ENCODE results near the gene ZNF493.

Gene ZNF493

DNA sequence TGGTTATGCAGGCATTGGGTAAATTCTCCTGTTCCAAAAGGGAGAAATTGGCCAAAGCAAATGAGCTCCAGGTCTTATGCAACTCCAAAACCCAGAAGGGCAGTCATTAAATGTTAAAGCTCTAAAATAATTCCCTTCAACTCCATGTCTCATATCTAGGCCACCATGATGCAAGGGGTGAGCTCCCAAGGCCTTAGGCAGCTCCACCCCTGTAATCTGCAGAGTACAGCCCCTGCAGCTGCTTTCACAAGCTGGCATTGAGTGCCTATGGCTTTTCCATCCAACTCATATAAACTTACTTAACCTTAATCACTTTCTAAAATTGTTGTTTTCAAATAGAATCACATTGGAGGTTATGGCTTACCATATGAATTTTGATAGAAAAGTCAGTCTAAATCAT lies 63.8 kb downstream of the ZNF493 start:
- TF ChIP-seq, protein P1, sequence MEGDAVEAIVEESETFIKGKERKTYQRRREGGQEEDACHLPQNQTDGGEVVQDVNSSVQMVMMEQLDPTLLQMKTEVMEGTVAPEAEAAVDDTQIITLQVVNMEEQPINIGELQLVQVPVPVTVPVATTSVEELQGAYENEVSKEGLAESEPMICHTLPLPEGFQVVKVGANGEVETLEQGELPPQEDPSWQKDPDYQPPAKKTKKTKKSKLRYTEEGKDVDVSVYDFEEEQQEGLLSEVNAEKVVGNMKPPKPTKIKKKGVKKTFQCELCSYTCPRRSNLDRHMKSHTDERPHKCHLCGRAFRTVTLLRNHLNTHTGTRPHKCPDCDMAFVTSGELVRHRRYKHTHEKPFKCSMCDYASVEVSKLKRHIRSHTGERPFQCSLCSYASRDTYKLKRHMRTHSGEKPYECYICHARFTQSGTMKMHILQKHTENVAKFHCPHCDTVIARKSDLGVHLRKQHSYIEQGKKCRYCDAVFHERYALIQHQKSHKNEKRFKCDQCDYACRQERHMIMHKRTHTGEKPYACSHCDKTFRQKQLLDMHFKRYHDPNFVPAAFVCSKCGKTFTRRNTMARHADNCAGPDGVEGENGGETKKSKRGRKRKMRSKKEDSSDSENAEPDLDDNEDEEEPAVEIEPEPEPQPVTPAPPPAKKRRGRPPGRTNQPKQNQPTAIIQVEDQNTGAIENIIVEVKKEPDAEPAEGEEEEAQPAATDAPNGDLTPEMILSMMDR (IDR thresholded peaks at IDR 0.05; ENCODE audit: low read depth, low read length, missing control alignments): no peak
- no peak overlapping the region for H3K4me3 ChIP-seq (ENCODE audit: low read depth, low read length)
- DNase-seq (ENCODE audit: low read depth): no peak

- no peak for DNase-seq (ENCODE audit: low read depth)
- H3K4me3 ChIP-seq (ENCODE audit: low read depth, low read length): no peak overlapping the region
- TF ChIP-seq, protein P1 (IDR thresholded peaks at IDR 0.05; ENCODE audit: low read depth, low read length, missing control alignments): no peak
Observed at GRCh38 chr19:21462540-21462939, 65.6 kb downstream of the ZNF493 start.

DNA sequence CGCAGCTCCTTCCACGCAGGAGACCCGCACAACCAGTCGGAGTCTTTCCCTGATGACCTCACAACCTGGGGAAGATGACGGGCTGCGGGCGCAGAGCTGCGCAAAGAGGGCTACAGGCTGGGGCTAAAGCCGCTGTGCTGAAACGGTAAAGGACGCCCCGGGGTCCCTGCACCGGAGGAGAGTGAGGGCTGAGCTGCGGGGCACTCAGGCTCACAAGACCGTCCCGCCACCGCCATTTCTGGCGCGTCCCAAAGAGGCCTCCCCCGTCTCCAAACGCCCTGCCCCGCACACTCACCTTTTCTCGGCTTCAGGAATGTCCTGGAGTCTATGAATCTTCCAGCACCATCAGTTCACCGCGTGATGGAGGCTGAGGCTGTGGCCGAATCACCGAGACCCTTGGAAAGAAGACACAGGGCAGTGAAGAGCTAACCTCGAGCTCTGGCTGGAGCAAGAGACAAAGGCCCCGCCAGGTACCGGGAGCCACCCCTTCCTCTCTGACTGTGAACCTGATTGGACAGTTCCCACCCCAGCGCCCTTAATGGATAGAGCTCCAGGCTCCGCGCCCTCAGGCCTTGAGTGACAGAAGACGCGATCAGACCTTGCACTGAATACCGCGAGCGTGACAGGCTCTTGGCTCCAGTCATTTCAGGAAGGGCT lies 66.6 kb downstream of the ZNF493 start:
- TF ChIP-seq, protein P1 (IDR thresholded peaks at IDR 0.05; ENCODE audit: low read depth, low read length, missing control alignments): no peak
- no peak for DNase-seq (ENCODE audit: low read depth)
- no peak overlapping the region for H3K4me3 ChIP-seq (ENCODE audit: low read depth, low read length)

DNA sequence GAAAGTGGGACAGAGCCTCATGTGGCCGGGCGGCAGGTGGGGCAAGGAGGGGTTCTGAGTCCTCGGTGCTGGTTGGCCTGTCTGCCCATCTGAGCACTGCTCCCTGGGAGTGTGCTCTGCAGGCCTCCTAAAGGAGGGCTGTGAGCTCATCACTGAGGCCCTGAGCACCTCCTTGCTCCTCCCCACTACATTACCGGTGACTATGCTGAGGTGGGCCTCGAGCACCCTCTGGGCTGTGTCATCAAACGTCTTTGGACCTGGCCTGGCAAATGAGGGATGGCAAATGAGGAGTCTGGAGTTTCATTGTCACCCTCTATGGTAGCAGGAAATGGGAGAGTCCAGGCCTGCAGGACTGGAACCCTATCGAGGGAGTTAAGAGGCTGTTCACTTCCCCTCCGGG lies 69.7 kb downstream of the ZNF493 start:
- DNase-seq (ENCODE audit: low read depth): no peak
- TF ChIP-seq, protein P1 (IDR thresholded peaks at IDR 0.05; ENCODE audit: low read depth, low read length, missing control alignments): no peak
- no peak overlapping the region for H3K4me3 ChIP-seq (ENCODE audit: low read depth, low read length)

- TF ChIP-seq, protein P1 (IDR thresholded peaks at IDR 0.05; ENCODE audit: low read depth, low read length, missing control alignments): peak; percentile 8
- no peak for DNase-seq (ENCODE audit: low read depth)
- no peak overlapping the region for H3K4me3 ChIP-seq (ENCODE audit: low read depth, low read length)
Observed at GRCh38 chr19:21468791-21469190, 71.9 kb downstream of the ZNF493 start.

DNA sequence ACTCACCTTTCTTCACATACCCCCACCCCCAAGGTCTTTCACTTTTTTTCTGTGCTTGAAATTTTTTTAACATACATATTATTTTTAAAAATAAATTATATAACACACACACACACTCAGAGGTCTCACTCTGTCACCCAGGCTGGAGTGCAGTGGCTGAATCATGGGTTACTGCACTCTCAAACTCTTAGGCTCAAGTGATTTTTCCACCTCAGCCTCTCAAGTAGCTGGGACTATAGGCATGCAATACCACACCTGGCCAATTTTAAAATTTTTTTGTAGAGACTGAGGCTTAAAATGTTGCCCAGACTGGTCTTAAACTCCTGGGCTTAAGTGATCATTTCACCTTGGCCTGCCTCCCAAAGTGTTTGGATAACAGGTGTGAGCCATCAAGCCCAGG lies 75.6 kb downstream of the ZNF493 start:
- no peak for DNase-seq (ENCODE audit: low read depth)
- H3K4me3 ChIP-seq (ENCODE audit: low read depth, low read length): no peak overlapping the region
- TF ChIP-seq, protein P1 (IDR thresholded peaks at IDR 0.05; ENCODE audit: low read depth, low read length, missing control alignments): no peak

DNA sequence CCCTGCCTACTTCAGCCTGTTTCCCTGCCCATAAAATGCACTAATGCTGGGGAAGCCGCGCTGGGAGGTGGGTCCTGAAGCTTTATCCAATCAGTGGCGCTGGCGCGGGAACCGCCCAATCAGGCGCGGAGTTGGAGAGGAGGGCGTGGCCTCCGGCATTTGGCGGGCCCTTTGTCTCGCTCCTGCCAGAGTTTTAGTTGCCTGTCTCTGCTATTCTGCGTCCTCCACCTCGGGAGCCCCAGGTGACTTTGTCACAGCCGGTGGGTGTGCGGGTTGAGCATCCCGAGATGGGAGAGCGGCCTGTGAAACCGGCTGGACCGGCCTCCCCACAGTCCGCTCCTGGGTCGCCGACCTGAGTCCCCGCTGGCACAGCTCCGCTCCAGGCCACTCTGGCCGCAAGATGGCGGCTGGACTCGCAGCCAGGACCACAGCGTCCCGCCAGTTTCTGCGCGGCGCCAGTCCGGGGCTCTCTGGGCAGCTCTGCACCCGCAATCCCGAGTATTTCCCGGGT lies 77.8 kb downstream of the ZNF493 start:
- peak; percentile 13 for DNase-seq (ENCODE audit: low read depth)
- H3K4me3 ChIP-seq (ENCODE audit: low read depth, low read length): peak overlapping the region; percentile 28; the same call in 1 of the 2 replicates
- TF ChIP-seq, protein P1 (IDR thresholded peaks at IDR 0.05; ENCODE audit: low read depth, low read length, missing control alignments): no peak

Data from GM12864 (cell line).